GM19240 (cell line): ENCODE data around the gene C10orf71.

ENCODE experiments used
- DNase-seq: peaks from one replicate; pipeline ENCODE4 v3.0.0; 2011; ENCODE audit warnings: low spot score; ENCODE audit not compliant: insufficient read length

The C10orf71 gene

GRCh38 chr10:49314806-49315205 is 15.8 kb downstream of the C10orf71 start:
- DNase-seq, result no peak

- no peak for DNase-seq
Measured at GRCh38 chr10:49318028-49318427, 19.1 kb downstream of the C10orf71 start.

GRCh38 chr10:49318755-49319154 is 19.8 kb downstream of the C10orf71 start:
- DNase-seq, result no peak

GRCh38 chr10:49319206-49319605 is 20.2 kb downstream of the C10orf71 start:
- DNase-seq, result no peak

GRCh38 chr10:49320191-49320590 is 21.2 kb downstream of the C10orf71 start:
- no peak for DNase-seq

- no peak for DNase-seq
Measured at GRCh38 chr10:49321021-49321420, 22.1 kb downstream of the C10orf71 start.

- no peak for DNase-seq
Measured at GRCh38 chr10:49322371-49323170, 23.6 kb downstream of the C10orf71 start.

GRCh38 chr10:49323171-49323895 is 24.4 kb downstream of the C10orf71 start:
- DNase-seq, result no peak

- DNase-seq, result no peak
Measured at GRCh38 chr10:49323896-49324270, 24.9 kb downstream of the C10orf71 start.

GRCh38 chr10:49324711-49325110 is 25.7 kb downstream of the C10orf71 start:
- no peak for DNase-seq

GRCh38 chr10:49325131-49325915 is 26.4 kb downstream of the C10orf71 start:
- DNase-seq, result no peak

GRCh38 chr10:49325916-49326783 is 27.2 kb downstream of the C10orf71 start:
- DNase-seq, result no peak

GRCh38 chr10:49327036-49327813 is 28.3 kb downstream of the C10orf71 start:
- DNase-seq, result no peak

GRCh38 chr10:49328401-49329145 is 29.6 kb downstream of the C10orf71 start:
- no peak for DNase-seq

- no peak for DNase-seq
Measured at GRCh38 chr10:49329146-49329505, 30.2 kb downstream of the C10orf71 start.

- DNase-seq, result no peak
Measured at GRCh38 chr10:49330127-49330665, 31.2 kb downstream of the C10orf71 start.

- DNase-seq, result no peak
Measured at GRCh38 chr10:49331431-49331830, 32.5 kb downstream of the C10orf71 start.

GRCh38 chr10:49332333-49332732 is 33.4 kb downstream of the C10orf71 start:
- no peak for DNase-seq

- DNase-seq, result no peak
Measured at GRCh38 chr10:49332768-49333167, 33.8 kb downstream of the C10orf71 start.
